Glomerular visceral epithelial cell (primary cell): ENCODE data around the gene SGMS1.

Source experiments
- DNase-seq: peaks from one replicate; pipeline ENCODE4 v3.0.0-alpha.2; 2016; ENCODE audit errors: extremely low spot score

Gene SGMS1

GRCh38 chr10:50538555-50539398 is 85.0 kb downstream of the SGMS1 start:
- no peak for DNase-seq

DNA sequence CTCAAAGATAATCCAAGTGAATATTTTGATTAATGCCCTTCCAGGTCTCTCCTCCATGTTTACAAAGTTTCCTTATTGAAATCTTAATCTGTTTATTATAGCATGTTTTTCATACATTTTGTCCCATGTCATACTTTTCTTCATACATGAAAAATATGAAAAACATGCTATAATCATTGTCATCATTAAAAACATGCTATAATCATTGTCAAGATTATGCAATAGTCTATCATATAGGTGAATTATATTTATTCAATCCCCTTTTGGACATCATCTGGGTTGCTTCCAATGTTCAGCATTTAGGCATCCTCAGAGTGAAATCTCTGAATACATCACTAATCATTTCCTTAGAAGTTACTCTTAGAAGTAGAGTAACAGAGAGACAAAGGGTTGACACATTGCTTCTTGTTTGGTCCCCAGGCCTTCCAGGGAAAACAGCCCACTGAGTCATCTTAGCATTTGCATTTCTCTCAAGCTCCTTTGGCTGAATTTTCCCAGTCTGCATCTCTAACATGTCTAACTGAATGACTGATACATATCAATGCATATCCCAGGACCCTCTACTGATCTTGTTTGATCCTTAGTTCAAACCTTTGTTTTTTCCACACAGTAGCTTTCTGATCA is 87.0 kb downstream of the SGMS1 start:
- DNase-seq = no peak

DNA sequence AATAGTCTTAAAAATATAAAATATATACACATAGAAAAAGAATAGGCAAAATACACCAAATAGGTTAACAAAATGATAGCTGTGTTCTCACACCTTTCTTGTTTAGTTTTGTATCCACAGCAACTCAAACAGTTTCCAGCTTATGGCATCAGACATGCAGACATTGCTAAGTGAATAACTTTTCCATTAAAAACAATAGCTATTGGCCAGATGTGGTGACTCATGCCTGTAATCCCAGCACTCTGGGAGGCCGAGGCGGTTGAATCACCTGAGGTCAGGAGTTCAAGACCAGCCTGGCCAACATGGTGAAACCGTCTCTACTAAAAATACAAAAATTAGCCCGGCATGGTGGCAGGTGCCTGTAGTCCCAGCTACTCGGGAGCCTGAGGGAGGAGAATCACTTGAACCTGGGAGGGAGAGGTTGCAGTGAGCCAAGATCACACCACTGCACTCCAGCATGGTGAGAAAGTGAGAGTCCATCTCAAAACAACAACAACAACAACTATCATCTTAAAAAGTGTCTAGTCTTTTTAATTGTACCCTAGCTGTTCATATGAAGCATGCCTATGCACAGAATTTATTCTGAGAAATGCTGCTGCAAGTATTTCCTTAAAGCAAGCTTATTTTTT is 88.9 kb downstream of the SGMS1 start:
- peak; percentile 67 for DNase-seq

DNA sequence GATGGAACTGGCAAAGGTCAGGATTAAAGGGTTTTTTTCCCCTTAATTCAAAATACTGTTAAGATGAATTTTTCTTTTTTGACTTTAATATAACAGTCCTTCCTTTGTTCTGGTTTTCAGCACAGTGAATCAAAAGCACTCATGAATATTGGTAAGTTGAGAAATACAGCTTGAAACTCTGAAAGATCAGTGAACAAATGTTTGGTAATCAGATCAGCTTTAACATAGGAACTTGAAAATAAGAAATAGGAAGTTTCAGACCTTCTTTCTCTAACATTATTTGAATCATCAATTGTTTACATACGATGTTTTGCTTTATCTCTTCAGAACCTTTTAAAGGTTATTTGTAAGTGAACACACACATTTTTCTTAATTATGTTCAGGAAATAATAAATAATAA is 90.5 kb downstream of the SGMS1 start:
- no peak for DNase-seq

DNA sequence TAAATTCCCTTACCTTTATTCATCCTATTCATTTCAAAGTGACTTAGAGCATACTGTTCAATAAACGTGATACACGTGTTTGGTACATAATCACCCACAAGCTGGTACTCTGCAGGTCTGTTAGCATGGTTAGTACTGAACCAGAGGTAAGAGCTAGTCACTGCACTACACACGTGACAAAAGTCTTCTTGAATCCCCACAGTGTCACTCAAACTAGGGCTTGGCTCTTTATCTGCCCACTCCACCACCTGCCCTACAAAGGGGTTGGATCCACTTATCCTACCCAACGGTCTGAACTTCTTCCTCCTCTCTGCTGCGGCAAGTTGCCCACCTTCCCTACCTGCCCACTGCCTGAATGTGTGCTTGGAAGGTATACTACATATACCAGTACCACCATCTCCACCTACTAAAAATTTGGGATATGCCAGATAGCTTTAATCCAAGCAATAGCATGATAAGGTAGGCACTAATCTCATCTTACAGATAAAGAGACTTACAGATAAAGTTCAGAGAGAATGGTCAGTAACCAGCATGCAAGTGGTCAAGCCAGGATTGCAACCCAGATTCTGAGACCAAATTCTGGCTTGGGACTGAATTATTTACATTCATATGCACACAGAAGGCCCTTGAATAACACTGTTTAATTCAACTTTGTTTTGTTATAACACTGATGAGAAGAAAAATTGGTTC is 92.2 kb downstream of the SGMS1 start:
- no peak for DNase-seq

DNA sequence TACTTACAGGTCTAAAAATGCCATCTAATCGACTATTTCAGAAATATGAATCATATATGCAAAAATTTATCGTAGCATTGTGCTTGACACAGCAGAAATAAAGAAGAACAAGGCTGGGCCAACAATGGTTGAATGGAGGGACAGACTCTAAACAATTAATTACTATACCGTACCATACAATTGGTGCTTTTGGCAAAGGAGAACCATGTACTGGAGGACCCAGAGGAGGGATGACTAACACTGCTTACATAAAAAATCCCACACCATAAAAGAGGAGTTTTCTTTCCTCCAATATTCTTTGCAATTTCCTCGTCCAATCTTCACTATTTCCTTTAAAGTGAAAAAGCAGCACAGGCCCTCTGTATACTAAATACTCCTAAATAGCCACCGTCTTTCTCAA is 94.1 kb downstream of the SGMS1 start:
- no peak for DNase-seq

DNA sequence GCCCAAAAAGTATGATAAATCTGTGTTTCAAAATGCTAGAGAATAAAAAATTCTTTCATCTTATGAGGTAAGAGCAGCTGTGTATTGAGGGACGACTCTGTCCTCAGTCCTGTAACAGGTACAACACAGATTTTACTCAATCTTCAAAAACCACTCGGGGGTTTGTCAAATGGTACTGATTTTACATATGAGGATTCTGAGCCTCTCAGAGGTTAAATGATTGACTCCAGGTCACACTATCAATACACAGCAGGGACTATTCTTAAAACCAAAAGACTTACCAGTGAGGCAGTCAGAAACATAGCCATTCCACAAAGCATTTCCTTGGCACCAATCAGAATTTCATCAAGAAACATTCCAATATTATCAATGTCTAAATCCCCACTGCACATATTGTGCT is 95.5 kb downstream of the SGMS1 start:
- DNase-seq = no peak

DNA sequence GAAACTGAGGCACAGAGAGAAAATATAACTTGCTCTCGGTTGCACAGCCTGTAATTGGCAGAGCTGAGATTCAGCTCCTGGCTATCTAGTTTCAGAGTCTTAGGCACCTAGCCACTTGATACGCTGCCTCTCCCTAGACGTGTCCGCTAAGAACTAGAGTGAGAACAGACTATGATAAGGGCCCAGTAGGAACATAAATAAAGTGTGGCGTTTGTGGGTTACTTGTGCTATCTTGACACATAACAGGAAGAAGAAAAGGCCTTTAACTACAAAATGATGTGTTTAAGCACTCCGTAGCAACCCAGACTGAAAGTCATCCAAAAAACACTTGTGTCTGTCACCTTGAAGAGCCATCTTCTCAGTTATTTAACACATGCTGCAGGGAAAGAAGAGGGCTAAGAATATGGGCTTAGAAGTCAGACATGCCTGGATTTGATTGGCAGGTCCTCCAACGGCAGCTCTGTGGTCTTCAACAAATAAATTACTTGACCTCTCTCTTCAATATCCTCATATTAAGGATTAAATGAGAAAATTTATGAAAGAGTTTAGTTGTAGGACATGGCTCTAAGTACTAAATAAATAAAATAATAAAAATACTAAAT is 96.2 kb downstream of the SGMS1 start:
- DNase-seq = no peak

- no peak for DNase-seq
These were observed 97.6 kb downstream of the SGMS1 start for GRCh38 chr10:50526185-50526584.

DNA sequence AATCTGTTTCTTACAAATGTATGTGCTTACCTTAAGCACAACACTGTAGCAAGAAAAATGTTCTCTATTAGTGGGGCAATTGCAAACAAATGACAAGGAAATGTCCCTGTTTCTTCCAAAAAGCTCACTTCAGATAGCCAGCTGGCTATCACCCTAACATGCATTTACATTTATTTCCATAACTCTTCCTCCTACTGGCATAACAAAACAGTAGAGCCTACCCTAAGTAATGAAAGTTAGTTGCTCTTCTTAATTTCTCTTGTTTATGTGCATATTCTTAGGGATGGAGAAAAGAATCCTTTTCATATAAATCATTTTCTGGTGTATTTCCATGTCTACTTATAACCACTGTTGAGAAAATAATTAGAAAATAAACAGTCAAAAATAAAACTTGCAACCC is 100.4 kb downstream of the SGMS1 start:
- no peak for DNase-seq

GRCh38 chr10:50522908-50523307 is 100.8 kb downstream of the SGMS1 start:
- no peak for DNase-seq

DNA sequence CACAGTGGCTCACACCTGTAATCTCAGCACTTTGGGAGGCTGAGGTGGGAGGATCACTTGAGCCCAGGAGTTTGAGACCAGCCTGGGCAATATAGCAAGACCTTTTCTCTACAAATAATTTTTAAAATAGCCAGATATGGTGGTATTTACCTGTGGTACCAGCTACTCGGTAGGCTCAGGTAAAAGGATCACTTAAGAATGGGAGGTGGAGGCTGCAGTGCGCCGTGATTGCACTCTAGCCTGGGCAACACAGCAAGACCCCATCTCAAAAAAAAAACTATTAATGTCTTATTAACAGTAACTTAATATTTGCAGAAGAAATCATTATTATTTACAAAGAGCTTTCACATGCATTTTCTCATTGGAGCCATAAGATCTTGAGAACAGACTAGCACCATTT is 103.6 kb downstream of the SGMS1 start:
- no peak for DNase-seq

- no peak for DNase-seq
These were observed 106.1 kb downstream of the SGMS1 start for GRCh38 chr10:50517626-50518025.

- DNase-seq = no peak
These were observed 107.6 kb downstream of the SGMS1 start for GRCh38 chr10:50516171-50516570.

- DNase-seq = no peak
These were observed 108.3 kb downstream of the SGMS1 start for GRCh38 chr10:50515420-50515819.

GRCh38 chr10:50514995-50515394 is 108.8 kb downstream of the SGMS1 start:
- no peak for DNase-seq

GRCh38 chr10:50513956-50514355 is 109.8 kb downstream of the SGMS1 start:
- DNase-seq = no peak

- DNase-seq = no peak
These were observed 110.9 kb downstream of the SGMS1 start for GRCh38 chr10:50512743-50513416.

DNA sequence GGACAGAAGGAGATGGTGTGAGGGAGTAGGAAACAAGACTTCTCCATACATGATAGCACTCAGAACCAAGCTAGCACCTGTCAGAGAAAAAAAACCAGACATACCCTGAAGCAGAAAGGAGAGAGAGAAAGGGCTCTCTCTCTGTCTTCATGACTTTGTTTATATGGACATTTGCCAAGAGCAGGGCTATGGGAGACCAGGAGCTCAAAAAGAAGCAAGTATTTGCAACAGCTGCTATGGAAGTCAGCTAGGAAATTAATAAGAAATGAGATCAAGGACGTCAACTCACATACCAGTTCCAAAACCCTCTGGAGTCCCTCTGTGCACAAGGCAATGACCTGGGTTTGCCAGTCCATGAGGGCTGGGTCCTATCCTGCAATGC is 111.6 kb downstream of the SGMS1 start:
- DNase-seq = no peak

DNA sequence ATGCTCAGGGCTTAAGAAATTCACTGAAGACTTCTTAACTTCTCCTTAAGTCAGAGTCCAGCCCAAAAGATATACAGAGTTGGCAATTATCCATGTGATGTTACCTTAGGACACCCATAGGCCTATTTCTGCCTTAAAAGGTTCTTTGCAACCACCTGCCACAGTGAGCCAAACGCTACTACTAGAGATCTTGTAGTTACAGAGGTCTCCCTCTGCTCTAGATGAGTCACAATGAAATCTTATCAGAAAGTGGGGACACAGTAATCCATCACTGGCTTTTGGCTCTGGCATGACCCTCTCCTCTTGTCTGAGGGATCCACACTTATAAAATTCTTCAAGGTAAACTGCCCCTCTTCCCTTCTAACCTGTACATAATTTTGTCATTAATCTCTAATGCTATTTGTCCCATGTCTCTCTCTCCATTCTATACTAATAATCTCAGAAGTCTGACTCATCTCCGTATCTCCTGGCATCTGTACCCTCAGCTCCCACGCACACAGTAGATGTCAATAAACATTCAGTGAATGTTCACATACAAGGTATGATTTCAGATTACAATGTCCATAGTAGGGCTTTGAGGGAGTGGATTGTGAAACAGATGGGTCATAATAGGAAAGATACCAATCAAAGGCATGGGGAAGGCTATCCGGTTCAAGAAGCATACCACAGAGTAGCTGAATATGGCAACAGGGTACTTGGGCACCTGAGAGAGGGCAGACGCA is 112.1 kb downstream of the SGMS1 start:
- DNase-seq = no peak
